ENCODE results near the gene MYLK.

Gene MYLK

GRCh38 chr3:123657568-123657967, 226.6 kb downstream of the MYLK start:
- Mint-ChIP-seq H3K4me3 (no peak overlapping the region), H3K27me3 (peaks cover 19% of the 10 kb centered on the region), H3K9me3 (no peaks in the 10 kb centered on the region), H3K36me3 (no peaks in the 10 kb centered on the region), H3K27ac (no peak overlapping the region), H3K4me1 (no peaks in the 10 kb centered on the region)
- no peak for DNase-seq
- CTCF ChIA-PET, result no interaction called here

GRCh38 chr3:123657111-123657510, 227.0 kb downstream of the MYLK start:
- H3K36me3 Mint-ChIP-seq, result no peaks in the 10 kb centered on the region
- DNase-seq, result no peak
- CTCF ChIA-PET, result interaction anchor here (1.0 to 1.8 kb wide), 2 partner anchors 15 to 44 kb away, joined by 3 to 6 read pairs; no protein-coding TSS in a partner anchor
- H3K4me3 Mint-ChIP-seq, result no peak overlapping the region
- no peaks in the 10 kb centered on the region for H3K4me1 Mint-ChIP-seq
- H3K27me3 Mint-ChIP-seq, result peaks cover 19% of the 10 kb centered on the region
- no peaks in the 10 kb centered on the region for H3K9me3 Mint-ChIP-seq
- H3K27ac Mint-ChIP-seq, result no peak overlapping the region

GRCh38 chr3:123656691-123657090, 227.4 kb downstream of the MYLK start:
- Mint-ChIP-seq H3K4me1 (no peaks in the 10 kb centered on the region), H3K9me3 (no peaks in the 10 kb centered on the region), H3K36me3 (no peaks in the 10 kb centered on the region), H3K27me3 (peaks cover 15% of the 10 kb centered on the region), H3K27ac (no peak overlapping the region), H3K4me3 (no peak overlapping the region)
- CTCF ChIA-PET, result interaction anchor here (0.7 to 1.8 kb wide), 3 partner anchors 14 to 265 kb away, joined by 3 to 6 read pairs (median 3); no protein-coding TSS in a partner anchor
- DNase-seq, result no peak

DNA sequence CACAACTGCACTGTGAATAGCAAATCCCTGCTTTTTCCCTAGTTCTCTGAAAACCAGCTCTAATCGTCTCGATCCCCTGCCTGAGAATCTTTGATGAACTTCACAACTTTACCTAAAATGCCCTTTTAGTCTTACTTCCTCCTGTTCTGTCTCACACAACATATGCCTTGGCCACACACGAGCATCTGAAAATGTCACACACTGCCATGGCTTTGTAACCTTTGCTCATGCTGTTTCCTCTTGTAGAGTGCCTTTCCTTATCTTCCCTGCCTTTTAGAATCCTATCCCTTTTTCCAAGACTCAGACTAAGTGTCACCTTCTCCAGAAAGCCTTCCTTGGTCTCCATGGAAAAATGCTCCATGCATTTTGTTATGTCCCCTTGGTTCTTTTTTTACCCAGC, 227.9 kb downstream of the MYLK start:
- H3K4me1 Mint-ChIP-seq, result no peaks in the 10 kb centered on the region
- CTCF ChIA-PET, result interaction anchor here (0.7 to 1.8 kb wide), 3 partner anchors 14 to 265 kb away, joined by 3 to 6 read pairs (median 3); no protein-coding TSS in a partner anchor
- no peak overlapping the region for H3K27ac Mint-ChIP-seq
- H3K4me3 Mint-ChIP-seq, result no peak overlapping the region
- H3K36me3 Mint-ChIP-seq, result no peaks in the 10 kb centered on the region
- no peaks in the 10 kb centered on the region for H3K9me3 Mint-ChIP-seq
- H3K27me3 Mint-ChIP-seq, result peaks cover 11% of the 10 kb centered on the region
- no peak for DNase-seq

DNA sequence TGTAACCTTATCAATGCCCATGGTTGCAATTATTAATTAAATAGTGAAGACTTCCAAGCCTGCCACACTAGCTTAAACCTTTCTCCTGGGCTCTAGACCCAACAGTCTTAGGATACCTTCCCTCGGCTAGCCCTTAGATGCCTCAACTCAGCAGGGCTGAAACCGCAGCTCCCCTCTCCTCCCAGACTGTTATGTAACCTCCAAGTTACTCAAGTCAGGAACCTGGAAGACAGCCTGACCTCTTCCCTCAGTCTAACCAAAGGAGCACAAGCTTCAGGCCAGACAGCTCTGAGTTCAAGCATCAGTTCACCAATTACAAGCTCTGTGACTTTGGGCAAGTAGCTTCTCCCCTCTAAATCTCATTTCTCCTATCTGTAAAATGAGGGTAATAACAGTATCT, 228.7 kb downstream of the MYLK start:
- Mint-ChIP-seq H3K36me3 (no peaks in the 10 kb centered on the region), H3K27ac (no peak overlapping the region), H3K9me3 (no peaks in the 10 kb centered on the region), H3K27me3 (peaks cover 11% of the 10 kb centered on the region), H3K4me3 (no peak overlapping the region), H3K4me1 (no peaks in the 10 kb centered on the region)
- CTCF ChIA-PET, result interaction anchor here (1.8 kb wide), 1 partner anchor 13 kb away, joined by 6 read pairs; no protein-coding TSS in a partner anchor
- DNase-seq, result no peak

DNA sequence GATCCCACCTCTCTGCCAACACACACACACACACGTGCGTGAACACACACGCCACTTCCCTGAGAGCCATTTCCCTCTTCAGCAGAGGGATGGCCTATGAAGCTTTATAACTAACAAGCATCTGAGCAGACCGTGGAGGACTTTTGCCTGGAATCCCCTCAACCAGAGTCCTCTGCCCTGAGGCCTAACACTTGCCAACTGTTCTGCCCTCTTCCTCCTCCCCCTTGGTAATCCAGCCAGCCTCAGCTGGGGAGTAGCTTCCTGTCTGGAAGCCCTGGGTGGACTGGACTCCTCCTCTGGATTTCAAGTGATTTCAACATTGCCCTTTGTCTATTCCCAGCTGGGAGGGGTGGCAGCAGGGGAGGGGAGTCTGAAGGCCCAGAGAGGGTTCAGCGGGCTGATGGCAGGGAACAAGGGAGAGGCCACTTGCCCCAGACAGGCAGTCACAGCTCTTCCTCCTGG, 230.9 kb downstream of the MYLK start:
- no peak overlapping the region for H3K4me3 Mint-ChIP-seq
- no peaks in the 10 kb centered on the region for H3K9me3 Mint-ChIP-seq
- no peaks in the 10 kb centered on the region for H3K4me1 Mint-ChIP-seq
- H3K27me3 Mint-ChIP-seq, result no peaks in the 10 kb centered on the region
- CTCF ChIA-PET, result interaction anchor here (1.0 to 5.0 kb wide), 8 partner anchors 8 to 70 kb away, joined by 3 to 48 read pairs (median 4); no protein-coding TSS in a partner anchor
- H3K36me3 Mint-ChIP-seq, result no peaks in the 10 kb centered on the region
- H3K27ac Mint-ChIP-seq, result no peak overlapping the region
- no peak for DNase-seq

DNA sequence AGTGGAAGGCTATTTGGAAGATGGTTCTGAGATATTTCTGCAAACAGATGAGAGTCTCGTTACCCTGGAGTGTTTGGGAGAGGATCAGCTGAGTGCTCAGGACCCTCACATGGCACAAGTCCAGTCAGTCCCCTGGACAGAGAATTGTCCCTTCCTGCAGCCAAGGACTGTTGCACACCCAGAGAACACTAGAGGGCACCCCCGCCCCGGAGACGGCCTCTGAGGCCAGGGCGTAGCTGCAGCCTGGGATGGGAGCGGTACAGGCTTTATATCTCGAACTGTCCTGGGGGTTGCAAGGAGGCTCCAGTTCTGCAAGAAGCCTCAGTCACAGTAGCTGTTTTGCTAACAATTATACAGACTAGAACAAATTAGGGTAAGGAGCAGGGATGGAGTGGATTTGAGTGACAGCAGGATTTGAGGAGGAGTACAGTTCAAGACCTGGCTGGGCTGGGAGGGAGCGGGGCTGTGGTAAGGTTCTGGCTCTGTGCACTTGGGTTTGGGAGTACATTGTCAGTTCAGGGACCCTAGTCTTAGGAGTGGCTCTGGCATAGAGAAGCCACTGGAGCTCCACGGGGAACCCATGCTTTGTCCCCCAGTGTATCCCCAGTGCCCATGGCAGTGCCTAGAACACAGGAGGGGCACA, 231.7 kb downstream of the MYLK start:
- no peaks in the 10 kb centered on the region for H3K36me3 Mint-ChIP-seq
- no peak overlapping the region for H3K4me3 Mint-ChIP-seq
- no peaks in the 10 kb centered on the region for H3K27me3 Mint-ChIP-seq
- H3K27ac Mint-ChIP-seq, result no peak overlapping the region
- H3K9me3 Mint-ChIP-seq, result no peaks in the 10 kb centered on the region
- H3K4me1 Mint-ChIP-seq, result no peaks in the 10 kb centered on the region
- DNase-seq, result peak; percentile 39
- CTCF ChIA-PET, result interaction anchor here (0.6 to 5.0 kb wide), 16 partner anchors 9 to 423 kb away, joined by 3 to 48 read pairs (median 4); no protein-coding TSS in a partner anchor

DNA sequence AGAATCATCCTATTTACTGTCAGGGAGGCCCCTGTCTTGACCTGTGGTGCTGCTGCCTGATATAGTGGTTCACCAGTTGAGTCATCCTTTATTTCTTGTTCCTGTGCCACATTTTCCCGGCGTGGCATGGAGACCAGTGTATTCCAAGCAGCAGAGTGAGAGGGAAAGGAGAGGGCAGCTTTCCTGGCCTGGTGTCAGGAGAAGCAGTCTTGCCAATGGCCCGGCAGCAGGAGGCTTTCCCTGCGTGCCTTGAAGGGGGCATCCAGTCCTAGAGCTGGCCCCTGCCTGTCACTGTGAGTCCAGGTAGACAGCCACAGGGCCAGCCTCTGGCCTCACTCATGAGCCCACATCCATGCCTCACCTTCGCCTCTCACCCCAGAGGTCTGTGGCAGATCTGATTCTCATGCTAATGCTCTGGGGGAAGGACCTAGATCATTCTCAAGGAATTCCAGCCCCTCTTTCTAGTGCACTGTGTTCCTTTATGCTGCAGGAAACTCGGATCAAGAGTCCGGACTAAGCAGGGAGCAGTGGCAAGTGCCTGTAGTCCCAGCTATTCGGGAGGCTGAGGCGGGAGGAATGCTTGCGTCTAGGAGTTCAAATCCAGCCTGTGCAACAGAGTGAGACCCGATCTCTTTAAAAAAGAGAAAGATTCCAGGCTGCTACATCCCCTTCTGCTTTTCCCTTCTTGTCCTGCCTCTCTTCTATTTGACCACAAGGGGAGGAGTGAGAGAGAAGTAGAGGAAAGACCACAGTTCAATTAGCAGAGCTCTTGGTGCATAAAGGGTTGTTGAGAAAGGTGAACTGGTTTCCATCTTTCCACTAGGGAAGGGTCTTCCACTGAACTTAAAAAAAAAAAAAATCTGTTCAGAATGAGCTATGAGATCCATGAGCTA, 232.4 kb downstream of the MYLK start:
- H3K36me3 Mint-ChIP-seq, result no peaks in the 10 kb centered on the region
- no peak overlapping the region for H3K27ac Mint-ChIP-seq
- no peaks in the 10 kb centered on the region for H3K4me1 Mint-ChIP-seq
- H3K27me3 Mint-ChIP-seq, result no peaks in the 10 kb centered on the region
- CTCF ChIA-PET, result interaction anchor here (0.6 to 5.0 kb wide), 16 partner anchors 10 to 424 kb away, joined by 3 to 48 read pairs (median 4); no protein-coding TSS in a partner anchor
- no peaks in the 10 kb centered on the region for H3K9me3 Mint-ChIP-seq
- no peak overlapping the region for H3K4me3 Mint-ChIP-seq
- DNase-seq, result no peak

DNA sequence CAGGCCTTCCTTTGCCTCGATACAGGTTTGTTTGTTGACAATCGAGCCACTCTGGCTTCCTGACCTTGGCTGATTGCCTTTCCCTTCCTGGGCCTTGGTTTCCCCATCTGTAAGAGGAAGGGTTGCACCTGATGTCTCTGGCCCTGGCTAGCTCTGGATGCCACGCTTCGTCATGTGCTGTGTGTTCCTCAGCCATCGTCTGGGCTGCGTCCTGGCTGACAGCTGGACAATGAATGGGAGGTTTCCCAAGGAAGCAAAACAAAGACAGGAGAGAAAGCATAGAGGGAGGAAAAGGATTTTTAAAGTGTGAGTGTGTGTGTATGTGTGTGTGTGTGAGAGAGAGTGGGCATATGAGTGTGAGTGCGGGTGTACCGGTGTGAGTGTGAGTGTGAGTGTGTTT, 234.0 kb downstream of the MYLK start:
- H3K4me3 Mint-ChIP-seq, result no peak overlapping the region
- H3K27ac Mint-ChIP-seq, result no peak overlapping the region
- DNase-seq, result no peak
- H3K4me1 Mint-ChIP-seq, result no peaks in the 10 kb centered on the region
- CTCF ChIA-PET, result interaction anchor here (0.9 to 5.0 kb wide), 4 partner anchors 8 to 431 kb away, joined by 3 to 48 read pairs (median 6); no protein-coding TSS in a partner anchor
- H3K27me3 Mint-ChIP-seq, result no peaks in the 10 kb centered on the region
- no peaks in the 10 kb centered on the region for H3K36me3 Mint-ChIP-seq
- no peaks in the 10 kb centered on the region for H3K9me3 Mint-ChIP-seq

- CTCF ChIA-PET, result interaction anchor here (0.5 to 2.5 kb wide), 2 partner anchors 74 to 385 kb away, joined by 3 to 10 read pairs; no protein-coding TSS in a partner anchor
- no peaks in the 10 kb centered on the region for H3K27me3 Mint-ChIP-seq
- no peaks in the 10 kb centered on the region for H3K4me1 Mint-ChIP-seq
- no peak overlapping the region for H3K4me3 Mint-ChIP-seq
- no peak for DNase-seq
- no peak overlapping the region for H3K27ac Mint-ChIP-seq
- H3K36me3 Mint-ChIP-seq, result no peaks in the 10 kb centered on the region
- no peaks in the 10 kb centered on the region for H3K9me3 Mint-ChIP-seq
Observed at GRCh38 chr3:123648696-123649405, 235.3 kb downstream of the MYLK start.

DNA sequence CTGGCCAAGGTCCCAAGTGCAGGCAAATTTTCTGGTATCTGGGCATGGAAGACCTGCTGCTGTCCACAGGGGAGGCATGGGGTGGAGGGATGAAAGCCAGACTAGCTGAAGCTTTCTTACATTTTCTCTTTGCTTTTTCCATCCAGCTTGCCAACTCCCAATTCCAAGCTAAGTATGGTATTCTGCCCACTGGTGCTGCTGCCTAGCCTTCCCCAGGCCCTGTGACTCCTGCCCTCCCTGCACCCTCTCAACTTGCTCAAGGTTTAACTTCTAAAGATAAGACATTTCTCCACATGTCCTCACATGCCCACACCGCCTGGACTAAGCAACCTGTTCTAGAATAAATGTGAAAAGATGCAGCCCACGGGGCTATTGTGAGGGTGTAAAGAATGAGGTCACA, 239.8 kb downstream of the MYLK start:
- Mint-ChIP-seq H3K4me3 (no peak overlapping the region), H3K4me1 (no peaks in the 10 kb centered on the region), H3K27me3 (no peaks in the 10 kb centered on the region), H3K36me3 (no peaks in the 10 kb centered on the region), H3K27ac (no peak overlapping the region), H3K9me3 (no peaks in the 10 kb centered on the region)
- CTCF ChIA-PET, result interaction anchor here (1.0 to 5.0 kb wide), 2 partner anchors 8 to 79 kb away, joined by 5 to 48 read pairs; no protein-coding TSS in a partner anchor
- no peak for DNase-seq

DNA sequence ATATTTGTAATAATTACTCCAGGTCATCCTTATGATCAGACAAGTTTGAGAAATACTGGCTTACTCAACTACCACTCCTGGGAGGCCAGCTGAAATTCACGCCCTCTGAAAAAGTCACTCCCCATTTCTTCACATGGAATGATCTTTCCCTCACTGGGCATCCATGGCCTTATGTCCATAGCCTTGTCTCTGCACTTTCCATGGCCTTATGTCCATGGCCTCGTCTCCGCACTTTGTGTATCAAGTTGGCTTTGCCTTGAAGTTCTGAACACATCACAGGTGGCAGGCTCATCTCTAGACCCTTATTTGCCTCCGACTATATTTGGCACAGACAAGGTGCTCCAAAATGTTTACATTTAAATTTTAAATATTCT, 241.2 kb downstream of the MYLK start:
- CTCF ChIA-PET, result interaction anchor here (1.0 to 5.0 kb wide), 12 partner anchors 9 to 340 kb away, joined by 3 to 48 read pairs (median 5); no protein-coding TSS in a partner anchor
- no peaks in the 10 kb centered on the region for H3K27me3 Mint-ChIP-seq
- DNase-seq, result no peak
- no peaks in the 10 kb centered on the region for H3K9me3 Mint-ChIP-seq
- H3K4me1 Mint-ChIP-seq, result no peaks in the 10 kb centered on the region
- H3K4me3 Mint-ChIP-seq, result no peak overlapping the region
- H3K36me3 Mint-ChIP-seq, result no peaks in the 10 kb centered on the region
- no peak overlapping the region for H3K27ac Mint-ChIP-seq

DNA sequence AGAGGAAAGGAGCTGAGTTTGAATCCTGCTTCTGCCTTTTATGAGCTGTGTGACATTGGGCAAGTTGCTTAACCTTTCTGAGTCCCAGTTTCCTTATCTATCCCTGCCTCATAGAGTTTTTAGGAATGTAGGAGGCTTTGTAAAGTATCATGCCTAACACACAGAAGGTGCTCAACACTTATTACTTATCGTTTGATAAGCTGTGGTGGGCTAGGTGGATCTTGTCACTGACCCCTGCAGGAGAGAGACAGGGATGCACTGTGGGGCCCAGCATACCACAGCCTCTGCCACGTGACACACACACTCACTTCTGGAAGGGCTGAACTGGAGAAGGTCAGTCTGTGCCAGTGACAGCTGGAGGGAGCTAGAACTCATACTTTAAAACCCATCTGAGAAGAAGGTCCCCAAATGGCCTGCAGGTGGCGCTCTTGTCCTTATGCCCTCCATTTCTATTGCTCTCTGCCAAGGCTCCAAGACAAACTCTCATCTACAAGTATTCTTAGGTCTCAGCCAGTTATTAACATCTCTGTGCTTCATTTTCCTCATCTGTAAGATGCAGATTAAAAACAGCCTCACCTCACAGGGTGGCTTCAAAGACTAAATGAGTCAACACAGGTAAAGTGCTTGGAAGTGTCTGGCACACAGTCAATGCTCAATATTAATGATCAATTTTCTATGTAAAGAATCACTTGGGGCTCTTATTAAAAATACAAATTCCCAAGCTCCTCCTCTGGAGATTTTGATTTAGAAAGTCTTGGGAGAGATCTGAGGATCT, 241.8 kb downstream of the MYLK start:
- Mint-ChIP-seq H3K4me1 (no peaks in the 10 kb centered on the region), H3K27me3 (no peaks in the 10 kb centered on the region), H3K36me3 (no peaks in the 10 kb centered on the region), H3K27ac (no peak overlapping the region), H3K4me3 (no peak overlapping the region), H3K9me3 (no peaks in the 10 kb centered on the region)
- CTCF ChIA-PET, result interaction anchor here (0.7 to 5.0 kb wide), 20 partner anchors 9 to 341 kb away, joined by 3 to 48 read pairs (median 5); no protein-coding TSS in a partner anchor
- DNase-seq, result peak; percentile 79
